Esophagus mucosa (tissue), 1 donor: ENCODE results near the gene KIAA1586. TPM values are rescaled to one million over a fixed set of nuclear protein-coding genes. Genes with fewer than 3 reads are reported as not detected.
A peak's percentile ranks its signal among the peaks of the same experiment; 100 is the strongest.
"Not testable (repeated sequence)": the region's sequence is repeated elsewhere in the genome, so short reads cannot be mapped to it uniquely, and the experiment has no call there.

Experiments
- ATAC-seq: fragments of 200-7000 bp; cut with Tn5 transposase; one replicate; pipeline ENCODE4 v1.9.1; 2020
- total RNA-seq: library from RNA; stranded (reverse); gene quantifications from one replicate; pipeline ENCODE4 v1.2.4, GENCODE V29; 2023
- donor health status: DM: yes; HTN: yes; CAD: no.

Gene KIAA1586
- total RNA-seq, 1 donor from 2014 or later, result 5.9 TPM

DNA sequence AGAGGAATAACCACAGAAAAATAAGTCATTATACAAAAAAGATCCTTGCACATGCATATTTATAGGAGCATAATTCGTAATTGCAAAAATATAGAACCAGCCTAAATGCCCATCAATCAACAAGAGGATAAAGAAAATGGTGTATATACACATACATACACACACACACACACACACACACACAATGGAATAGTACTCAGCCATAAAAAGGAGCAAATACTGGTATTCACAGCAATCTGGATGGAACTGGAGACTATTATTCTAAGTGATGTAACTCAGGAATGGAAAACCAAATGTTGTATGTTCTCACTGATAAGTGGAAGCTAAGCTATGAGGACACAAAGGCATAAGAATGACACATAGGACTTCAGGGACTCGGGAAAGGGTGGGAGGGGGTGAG is 1.9 kb upstream of the KIAA1586 start:
- ATAC-seq, result no peak

DNA sequence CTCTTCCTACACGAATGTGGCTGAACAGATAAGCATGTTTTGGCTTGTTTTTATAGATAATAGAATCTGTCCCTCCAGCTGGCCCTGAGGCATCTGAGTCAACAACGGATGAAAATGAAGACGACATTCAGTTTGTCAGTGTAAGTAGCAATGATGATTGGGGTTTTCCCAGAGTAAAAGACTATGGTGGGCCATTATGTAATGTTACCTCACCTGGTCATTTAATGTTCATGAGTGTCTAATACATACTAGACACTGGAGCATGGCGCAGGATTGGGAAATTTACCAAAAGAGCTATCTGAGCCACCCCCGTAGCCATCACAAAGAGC is 728 bp downstream of the KIAA1586 start:
- ATAC-seq, result peak; percentile 29

DNA sequence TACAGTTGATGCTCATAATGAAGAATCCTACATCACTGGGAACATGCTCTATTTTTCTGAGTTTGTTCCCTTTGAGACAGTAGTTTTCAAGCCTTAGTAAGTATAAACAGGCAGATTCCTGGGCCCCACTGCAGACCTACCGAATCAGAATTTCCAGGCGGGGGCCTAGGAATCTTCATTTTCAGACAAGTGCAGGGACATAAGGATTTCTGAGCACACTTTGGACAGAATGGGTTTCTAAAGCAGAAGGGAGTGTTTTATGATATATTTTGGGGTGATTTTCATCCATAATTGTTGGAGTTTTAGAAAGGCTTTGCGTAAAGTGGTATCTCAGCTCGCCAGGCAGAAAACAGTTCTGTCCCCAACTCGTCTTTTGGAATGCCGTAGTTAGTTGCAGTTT is 1.4 kb downstream of the KIAA1586 start:
- ATAC-seq, result not testable (repeated sequence)

DNA sequence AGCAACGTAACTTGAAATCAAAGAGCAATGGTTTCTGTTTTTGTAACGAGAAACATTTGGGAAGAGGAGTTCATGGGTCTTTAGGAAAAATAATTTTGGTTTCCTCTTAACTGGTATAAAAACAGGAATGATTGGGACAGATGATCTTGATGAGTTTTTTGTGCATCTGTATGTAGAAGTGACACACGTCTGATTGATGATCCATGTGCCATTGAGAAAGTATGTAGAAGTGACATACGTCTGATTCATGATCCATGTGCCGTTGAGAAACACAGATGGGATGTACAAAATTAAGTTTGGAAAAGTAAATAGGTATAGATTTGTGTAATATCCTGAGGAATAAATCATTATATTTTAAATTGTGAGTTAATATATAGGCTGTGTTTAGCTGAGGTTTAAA is 2.1 kb downstream of the KIAA1586 start:
- ATAC-seq, result no peak

DNA sequence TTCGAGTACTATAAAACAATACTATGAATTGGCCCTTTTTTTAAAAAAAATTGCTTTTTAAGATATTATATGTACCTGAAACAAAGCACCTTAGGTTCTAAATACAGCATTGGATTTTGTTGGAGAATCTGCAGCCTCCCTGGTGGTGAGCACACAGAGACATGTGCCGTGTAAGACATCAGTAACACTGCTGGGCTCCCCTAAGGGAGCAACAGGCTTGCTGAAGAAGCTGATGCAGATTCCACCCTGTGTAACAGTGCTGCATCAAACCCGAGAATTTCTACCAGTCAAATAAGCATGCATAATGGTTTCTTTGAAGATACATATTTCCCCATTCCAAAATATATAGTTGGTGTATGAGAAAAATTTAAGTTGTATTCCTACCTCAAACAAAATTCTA is 17.4 kb downstream of the KIAA1586 start:
- no peak for ATAC-seq

DNA sequence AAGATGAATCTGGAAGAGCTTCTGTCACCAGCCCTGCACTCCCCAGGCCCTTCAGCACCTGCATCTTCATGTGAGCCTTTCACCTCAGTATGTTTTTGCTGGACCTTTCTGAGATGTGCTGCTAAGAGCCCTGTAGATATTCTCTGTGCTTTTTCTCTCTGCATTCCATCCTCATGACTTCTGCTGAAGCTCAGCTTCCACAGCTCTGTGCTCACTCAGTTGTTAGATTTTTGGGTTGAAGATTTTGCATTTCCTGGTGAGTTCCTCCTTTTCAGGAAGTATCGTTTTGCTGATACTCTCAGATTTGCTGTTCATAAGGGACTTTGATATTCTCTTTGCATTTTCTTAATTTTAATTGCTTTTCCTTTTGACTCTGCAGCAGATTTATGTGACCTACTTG is 18.3 kb downstream of the KIAA1586 start:
- no peak for ATAC-seq

DNA sequence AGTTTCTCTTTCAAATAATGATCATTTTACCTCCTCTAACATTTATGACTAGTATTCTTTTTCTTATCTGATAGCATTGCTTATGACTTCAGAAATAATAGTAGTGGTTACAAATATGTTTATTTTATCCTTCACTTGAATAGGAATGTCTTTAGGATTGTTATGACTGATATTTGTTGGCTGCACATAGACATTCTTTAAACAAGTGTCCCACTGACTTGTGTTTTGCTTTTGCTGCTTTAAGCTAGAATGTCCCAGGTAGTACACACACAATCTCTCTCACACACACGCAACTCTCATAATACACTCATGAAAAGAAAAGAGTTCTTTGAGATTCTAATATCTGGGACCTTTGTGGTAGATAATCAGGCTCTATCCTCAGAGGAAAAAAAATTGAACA is 21.6 kb downstream of the KIAA1586 start:
- no peak for ATAC-seq

DNA sequence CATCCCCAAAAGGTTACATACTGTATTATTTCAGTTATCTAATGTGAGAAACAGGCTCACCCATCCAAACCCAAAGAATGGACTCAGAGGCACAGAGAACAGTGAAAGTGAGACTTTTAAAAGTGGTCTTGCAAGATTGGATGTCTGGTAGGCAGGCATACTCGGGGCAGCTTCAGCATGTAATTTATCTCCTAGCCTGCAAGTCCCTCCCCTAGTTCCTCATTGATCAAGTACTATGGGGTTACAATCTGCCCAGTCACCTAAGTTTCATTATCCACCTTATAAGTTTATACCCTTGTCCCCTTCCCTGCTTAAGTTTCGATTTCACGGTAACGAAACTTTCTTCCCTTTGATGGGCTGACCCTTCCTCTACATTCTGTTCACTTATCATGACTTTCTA is 22.7 kb downstream of the KIAA1586 start:
- ATAC-seq, result no peak

DNA sequence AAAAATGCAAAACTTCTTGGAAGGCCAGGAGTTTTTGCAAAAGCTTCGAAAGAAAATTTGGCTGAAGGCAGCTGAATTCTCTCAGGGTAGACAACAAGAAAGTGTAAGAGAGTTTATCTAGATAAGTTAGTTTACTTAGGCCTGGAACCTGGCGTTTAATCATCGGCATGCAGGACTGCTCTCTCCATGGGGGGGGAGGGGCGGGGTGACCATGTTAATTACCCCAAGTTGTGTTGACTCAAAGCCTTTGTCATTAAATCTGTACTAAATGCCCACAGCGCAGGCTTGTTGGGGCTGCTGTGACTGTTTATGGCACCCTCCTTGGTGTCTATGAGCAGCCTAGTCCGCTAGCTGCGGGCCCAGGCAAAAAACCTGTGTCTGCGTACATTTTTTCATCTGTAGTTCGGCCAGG is 23.4 kb downstream of the KIAA1586 start:
- no peak for ATAC-seq

DNA sequence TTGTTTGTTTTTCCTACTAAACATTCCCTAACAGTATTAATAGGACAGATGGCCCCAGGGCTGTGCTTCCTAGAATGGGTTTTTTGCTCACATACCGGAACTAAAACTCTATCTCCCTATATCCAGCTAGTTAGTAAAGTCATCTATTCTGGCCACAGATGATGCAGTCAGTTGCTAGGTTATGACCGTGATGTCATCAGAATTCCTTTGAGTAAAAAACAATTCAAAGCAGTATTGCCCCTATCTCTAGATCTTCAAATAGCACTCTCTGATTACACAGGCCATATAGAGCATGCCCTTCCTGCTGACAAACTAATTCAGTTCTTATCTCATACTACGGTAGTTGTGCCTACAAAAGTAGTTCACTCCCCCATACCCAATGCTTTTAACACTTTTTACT is 25.6 kb downstream of the KIAA1586 start:
- no peak for ATAC-seq

DNA sequence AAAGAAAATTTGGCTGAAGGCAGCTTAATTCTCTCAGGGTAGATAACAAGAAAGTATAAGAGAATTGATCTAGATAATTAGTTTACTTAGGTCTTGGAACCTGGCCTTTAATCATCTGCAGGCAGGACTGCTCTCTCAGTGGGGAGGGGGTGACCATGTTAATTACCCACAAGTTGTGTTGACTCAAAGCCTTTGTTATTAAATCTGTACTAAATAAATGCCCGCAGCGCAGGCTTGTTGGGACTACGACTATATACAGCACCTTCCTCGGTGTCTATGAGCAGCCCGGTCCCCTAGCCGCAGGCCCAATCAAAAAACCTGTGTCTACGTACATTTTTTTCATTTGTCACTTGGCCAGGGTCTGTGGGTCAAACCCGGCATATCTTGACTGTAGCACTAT is 27.9 kb downstream of the KIAA1586 start:
- ATAC-seq, result no peak

DNA sequence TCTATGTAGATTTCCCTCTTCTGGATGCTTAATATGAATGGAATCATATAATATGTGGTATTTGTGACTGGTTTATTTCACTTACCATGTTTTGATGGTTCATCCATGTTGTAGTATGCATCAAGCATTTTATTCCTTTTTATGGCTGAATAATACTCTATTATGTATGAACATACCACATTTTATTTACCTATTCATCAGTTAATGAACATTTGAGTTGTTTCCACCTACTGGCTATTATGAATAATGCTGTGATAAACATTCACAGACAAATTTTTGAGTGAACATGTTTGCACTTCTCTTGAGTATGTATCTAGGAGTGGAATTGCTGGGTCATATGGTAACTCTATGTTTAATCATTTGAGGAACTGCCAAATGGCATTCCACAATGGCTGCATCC is 28.6 kb downstream of the KIAA1586 start:
- ATAC-seq, result no peak

DNA sequence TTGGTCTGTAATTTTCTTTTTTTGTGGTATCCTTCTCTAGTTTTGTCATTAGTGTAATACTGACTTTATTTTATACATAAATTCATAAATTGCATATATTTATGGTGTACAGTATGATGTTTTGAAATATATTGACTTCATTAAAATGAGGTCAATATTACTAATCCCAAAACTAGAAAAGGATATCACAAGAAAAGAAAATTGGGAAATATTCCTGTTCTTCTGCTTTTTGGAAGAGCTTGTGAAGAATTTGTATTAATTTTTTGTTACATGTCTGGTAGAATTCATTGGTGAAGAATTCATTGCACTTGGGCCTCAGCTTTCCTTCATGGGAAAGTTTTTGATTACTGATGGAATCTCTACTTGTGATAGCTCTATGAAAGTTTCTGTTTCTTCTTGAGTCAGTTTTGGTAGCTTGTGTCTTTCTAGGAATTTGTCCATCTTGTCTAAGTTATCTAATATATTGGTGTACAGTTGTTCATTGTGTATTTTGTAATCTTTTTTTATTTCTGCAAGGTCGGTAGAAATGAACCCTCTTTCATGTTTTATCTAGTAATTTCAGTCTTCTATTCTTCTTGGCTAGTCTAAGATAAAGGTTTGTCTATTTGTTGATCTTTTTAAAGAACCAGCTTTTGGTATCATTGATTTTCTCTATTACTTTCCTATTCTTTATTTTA is 32.2 kb downstream of the KIAA1586 start:
- ATAC-seq, result no peak

DNA sequence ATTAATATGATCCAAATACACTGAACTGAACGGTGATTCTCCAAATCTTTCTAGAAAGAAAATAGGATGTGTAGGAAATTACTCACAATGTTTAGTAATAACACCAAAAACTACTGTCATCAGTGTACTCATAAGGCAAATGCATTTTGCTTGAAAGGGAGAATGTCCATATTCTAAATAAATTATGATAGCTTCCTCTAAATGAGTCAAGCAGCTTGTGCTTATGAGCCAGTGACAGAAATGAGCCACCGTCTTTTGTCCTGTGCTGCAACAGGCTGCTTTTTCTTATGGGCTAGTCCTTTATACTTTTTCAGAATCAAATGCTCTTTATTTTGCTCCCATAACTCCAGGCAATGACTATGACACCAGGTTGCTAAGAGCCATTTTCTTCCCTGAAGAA is 39.0 kb downstream of the KIAA1586 start:
- ATAC-seq, result no peak

DNA sequence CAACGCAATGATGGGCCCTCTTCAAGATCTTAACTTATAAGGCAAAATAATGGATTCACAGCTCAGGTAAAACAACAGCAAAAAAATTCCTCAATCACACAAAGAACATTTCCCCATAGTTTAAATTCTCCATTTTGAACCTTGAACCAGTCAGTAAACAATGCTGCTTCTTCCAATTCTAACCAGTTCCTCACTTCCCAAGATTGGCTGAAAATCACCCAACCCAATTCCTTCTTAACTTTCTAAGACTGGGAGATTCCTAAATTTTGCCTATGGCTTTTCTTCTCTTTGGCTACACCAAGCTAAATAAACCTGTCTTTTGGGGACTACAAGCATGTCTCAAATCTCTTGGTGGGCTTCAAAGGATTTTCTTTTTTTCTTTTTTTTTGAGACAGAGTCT is 40.4 kb downstream of the KIAA1586 start:
- ATAC-seq, result no peak

DNA sequence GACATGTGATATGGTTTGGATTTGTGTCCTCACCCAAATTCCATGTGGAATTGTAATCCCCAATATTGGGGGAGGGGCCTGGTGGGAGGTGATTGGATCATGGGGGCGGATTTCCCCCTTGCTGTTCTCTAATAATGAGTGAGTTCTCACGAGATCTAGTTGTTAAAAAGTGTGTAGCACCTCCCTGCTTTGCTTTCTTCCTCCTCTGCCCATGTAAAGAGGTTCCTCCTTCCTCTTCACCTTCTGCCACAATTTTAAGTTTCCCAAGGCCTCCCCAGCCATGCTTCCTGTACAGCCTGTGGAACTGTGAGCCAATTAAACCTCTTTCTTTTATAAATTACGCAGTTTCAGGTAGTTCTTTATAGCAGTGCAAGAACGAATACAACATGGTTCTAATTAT is 41.4 kb downstream of the KIAA1586 start:
- no peak for ATAC-seq

DNA sequence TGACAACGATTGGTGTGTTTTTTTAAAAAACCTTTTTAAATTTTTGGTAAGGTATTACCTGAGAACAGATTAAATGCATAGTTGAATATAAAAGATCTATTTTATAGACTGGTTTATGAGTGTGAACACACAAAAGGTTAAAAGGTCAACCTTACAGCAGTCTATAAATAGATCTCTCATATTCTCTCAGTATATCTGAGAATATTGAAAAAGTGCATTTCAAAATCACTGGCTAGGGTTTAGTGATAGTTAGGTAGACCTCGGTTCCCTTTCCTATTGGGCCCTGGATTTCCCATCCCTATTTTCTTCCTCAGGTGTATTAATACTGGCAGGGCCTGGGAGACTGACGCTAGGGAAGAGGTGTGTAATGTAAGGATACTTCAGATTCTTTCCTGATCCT is 42.8 kb downstream of the KIAA1586 start:
- no peak for ATAC-seq

DNA sequence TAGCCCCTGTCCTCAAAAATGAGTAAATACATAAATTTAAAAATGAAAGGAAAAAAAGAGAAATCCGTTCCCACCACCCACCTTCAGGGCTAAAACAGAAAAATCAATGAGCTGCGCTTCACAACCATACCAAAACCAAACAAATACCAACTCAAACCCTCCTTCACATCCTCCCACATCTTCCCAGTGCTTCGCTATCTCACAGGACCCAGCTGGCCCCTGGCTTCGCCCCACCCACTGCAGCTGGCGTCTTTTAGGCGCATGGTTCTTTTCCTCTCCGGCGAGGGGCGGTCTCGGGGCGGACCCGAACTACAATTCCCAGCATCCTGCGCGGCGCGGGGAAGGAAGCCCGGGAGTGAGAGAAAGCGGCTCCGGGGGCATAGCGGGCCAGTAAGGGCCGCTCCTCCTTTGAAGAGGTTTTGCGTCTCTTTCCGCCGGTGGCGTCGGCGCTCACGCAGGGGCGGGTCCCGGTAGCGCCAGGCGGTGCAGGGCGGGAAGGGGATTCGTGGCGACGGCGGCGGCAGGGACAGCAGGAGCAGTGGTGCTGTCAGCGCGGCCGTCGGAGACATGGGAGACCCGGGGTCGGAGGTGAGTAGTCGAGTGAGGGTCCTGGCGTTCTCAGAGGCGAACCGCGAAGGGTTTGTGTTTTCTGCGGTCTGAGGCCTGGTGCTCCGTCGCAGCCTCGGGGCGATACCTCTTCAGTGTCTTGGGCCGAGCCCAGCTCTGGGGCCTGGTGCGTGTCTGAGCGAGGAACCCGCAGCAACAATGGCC is 43.4 kb downstream of the KIAA1586 start, which contains the start of gene ZNF451:
TSS of gene ZNF451 (plus strand) at position 502 of the 771 bp plus-strand sequence. CDS start at position 568, 66 bp downstream.
- ATAC-seq, result peak; percentile 99

DNA sequence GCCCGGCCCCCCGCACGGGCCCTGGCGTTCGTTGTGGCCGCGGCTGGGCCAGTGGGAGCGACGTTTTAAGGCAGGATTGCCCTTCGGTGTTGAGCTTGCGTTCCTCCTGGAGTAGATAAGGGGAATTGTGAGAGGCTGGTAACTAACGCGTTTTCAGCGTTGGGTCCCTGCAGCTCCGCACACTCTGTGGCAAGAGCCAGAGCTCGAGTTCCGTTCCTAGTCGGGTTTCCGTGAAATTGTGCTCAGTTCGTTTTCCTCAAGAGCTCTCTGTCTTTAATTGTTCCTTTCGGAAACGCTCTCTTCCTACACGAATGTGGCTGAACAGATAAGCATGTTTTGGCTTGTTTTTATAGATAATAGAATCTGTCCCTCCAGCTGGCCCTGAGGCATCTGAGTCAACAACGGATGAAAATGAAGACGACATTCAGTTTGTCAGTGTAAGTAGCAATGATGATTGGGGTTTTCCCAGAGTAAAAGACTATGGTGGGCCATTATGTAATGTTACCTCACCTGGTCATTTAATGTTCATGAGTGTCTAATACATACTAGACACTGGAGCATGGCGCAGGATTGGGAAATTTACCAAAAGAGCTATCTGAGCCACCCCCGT is 44.1 kb downstream of the KIAA1586 start:
- ATAC-seq, result peak; percentile 17

DNA sequence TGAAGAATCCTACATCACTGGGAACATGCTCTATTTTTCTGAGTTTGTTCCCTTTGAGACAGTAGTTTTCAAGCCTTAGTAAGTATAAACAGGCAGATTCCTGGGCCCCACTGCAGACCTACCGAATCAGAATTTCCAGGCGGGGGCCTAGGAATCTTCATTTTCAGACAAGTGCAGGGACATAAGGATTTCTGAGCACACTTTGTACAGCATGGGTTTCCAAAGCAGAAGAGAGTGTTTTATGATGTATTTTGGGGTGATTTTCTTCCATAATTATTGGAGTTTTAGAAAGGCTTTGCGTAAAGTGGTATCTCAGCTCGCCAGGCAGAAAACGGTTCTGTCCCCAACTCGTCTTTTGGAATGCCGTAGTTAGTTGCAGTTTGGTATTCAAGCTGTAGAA is 44.9 kb downstream of the KIAA1586 start:
- not testable (repeated sequence) for ATAC-seq

DNA sequence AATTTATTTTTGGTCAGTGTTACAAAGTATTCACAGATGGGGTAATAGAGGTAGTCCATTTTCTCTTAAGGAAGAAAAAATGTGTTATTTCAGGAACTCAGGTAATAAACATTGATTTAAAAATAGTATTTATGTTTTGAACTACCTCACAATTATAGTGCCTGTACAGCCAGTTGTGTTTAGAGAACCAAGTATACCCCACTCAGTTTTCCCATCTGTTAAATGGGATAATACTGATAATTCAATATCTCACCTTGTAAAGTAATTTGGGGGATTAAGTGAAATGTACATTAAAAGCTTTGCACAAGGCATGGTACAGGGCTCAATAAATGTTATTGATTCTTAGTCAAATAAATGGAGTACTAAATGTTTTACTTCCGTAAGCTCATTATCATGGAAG is 48.2 kb downstream of the KIAA1586 start:
- no peak for ATAC-seq

DNA sequence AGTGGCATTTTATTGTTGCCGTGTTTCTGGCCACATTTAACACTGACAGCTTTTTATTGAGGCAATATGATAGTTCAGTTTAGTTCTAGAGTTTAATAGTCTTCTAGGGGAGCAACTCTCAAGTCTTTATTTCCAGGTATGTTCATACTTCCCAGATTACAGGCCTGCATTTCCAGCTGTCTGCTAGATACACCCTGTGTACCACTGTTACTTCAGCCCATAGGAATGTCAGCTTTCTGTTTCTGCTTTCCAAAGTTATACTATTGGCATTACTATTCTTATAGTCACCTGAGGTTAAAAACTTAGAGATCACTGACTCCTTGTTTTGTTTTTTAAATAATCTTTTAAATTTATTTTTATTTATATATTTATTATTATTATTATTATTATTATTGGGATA is 51.1 kb downstream of the KIAA1586 start:
- ATAC-seq, result no peak

DNA sequence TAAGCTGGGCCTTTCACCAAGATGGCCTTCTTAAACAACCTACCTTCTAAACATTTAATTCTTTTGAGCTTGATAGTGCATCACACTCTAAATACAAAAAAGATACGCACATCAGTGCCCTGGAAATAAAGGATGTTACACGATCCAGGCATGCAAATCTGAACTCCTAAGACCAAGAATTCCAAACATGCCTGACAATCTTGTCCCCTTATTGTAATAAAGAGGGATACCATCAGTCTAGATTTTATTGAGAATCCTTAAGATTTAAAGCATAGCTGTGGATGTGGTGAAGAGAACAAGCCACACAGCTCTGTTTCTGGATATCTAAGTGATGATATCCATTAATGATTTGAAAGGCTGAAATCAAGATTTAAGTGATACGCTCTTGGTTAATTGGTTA is 56.5 kb downstream of the KIAA1586 start:
- no peak for ATAC-seq

DNA sequence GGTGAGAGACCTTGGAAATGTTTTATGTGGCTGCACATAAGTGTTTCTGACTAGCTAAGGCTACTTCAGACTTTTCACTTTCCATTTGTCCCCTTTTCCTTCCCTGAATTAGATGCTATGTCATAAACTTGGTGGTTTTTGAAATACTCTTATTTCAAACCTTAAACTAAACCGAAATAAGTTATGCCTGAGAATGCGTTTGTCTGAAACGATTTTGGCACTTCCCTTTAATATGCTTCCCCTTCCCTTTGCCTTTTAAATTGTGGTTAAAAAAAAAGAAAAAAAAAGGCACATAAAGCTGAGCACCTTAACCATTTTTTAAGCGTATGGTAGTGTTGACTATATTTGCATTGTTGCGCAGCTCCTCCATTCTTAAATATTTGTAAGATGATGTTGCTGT is 57.8 kb downstream of the KIAA1586 start:
- no peak for ATAC-seq
